HG02870 (cell line): ENCODE measurements around the gene PHLDB2.

Experiments
- ATAC-seq: cut with Tn5 transposase; IDR thresholded peaks from one replicate; pipeline ENCODE4 v1.9.1; 2021; ENCODE audit warnings: mild to moderate bottlenecking, moderate library complexity; ENCODE audit not compliant: unreplicated experiment

PHLDB2 gene

DNA sequence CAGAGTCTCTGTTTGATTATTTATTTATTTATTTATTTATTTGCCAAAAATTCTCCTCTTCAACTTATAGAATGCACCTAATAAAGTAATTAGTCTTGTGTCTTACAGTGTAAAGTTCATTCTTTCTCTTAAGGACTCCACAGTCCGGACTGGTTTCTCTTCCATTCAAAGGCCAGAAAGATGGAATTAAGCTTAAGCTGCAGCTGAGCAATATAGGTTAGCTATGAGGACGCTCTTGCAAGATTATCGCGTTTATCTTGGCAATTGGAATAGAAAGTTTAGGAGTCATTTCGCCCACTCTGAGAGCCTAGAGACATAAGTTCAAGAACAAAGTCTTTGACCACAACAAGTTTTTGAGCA is 154.7 kb downstream of the PHLDB2 start:
- peak; percentile 17 for ATAC-seq

DNA sequence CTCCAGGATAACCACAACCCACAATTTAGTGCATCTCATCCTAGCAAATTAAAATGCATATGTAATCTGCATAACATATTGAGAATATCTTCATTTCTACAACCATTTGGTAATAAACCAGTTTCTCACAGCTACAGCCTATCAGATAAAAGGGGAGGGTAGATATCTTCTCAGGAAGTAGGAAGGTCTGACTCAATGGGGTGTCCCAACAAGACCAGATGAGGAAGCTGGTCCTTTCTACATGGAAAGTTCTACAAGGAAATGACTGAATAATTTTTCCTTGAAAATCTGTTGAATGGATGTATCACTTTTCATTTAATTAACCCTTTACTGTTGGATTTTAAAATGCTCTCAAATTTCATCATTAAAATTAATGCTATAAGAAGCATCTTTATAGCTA is 158.0 kb downstream of the PHLDB2 start:
- no peak for ATAC-seq

DNA sequence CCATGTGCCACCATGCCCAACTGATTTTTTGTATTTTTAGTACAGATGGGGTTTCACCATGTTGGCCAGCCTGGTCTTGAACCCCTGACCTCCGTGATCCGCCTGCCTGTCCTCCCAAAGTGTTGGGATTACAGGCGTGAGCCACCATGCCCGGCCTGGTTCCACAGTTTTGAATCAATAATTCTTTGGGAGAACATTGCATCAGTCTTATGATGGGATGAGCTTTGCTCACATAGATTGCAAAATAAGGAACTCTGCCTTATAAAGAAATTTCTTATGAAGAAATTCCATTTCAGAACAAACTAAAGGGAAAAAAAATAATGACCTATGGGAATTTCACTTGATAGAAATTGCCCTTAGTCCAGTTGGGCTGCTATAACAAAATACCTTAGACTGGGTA is 159.6 kb downstream of the PHLDB2 start:
- ATAC-seq = no peak

DNA sequence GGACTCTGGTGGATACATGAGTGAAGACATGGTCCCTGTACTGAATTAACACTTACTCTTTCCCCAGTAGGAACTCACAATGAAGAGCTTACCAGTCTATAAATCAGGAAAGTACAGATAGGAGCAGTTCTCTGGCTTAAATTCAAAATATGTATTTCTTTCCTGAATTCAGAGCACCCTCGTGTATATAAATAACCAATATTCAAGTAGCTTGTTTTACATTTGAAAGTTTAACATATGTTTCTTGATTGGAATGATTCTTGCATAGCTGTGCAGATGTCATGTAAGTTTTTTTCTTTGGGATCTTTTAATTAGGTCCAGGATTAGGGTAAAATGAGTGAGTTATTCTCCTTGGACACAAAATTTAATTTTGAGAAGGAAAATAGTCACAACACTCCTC is 160.7 kb downstream of the PHLDB2 start:
- ATAC-seq = no peak

DNA sequence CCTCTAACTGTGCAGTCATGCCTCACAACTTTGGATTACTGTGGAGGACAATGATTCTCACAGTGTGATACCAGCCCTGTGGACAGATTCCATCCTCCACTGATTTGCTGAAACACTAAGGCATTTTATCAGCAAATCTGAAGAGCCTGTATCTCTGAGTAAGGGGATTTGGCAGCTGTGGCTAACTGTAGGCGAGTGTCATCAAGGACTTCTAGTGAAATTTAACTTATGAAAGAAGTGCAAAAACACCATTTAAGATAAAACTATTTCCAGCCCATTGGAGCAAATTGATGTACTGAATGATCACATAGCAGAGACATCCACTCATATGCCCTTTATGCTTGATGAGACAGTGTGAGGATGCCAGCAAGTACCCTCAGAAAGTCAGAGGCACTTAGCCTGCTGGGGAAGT is 161.6 kb downstream of the PHLDB2 start:
- no peak for ATAC-seq
